Urinary bladder (tissue), 4 donors: Measurements from ENCODE around the gene ANO8. TPM values are rescaled to one million over a fixed set of nuclear protein-coding genes. Genes with fewer than 3 reads are reported as not detected.
"Not testable (repeated sequence)": the region's sequence is repeated elsewhere in the genome, so short reads cannot be mapped to it uniquely, and the experiment has no call there.

ENCODE experiments used
- DNase-seq: peaks from one replicate; pipeline ENCODE4 v3.0.0-alpha.2; 2015; ENCODE audit errors: extremely low spot score
- H3K27ac ChIP-seq: one replicate; pipeline ENCODE4 v1.5.1; 2013; ENCODE audit warnings: low read depth, mild to moderate bottlenecking, moderate library complexity
- H3K36me3 ChIP-seq: one replicate; pipeline ENCODE4 v1.6.1; 2013; ENCODE audit warnings: mild to moderate bottlenecking, moderate library complexity; ENCODE audit not compliant: insufficient read depth
- H3K4me1 ChIP-seq: one replicate; pipeline ENCODE4 v1.6.1; 2013; ENCODE audit warnings: mild to moderate bottlenecking, moderate library complexity; ENCODE audit not compliant: insufficient read depth
- H3K4me3 ChIP-seq: one replicate; pipeline ENCODE4 v1.5.1; 2013; ENCODE audit warnings: low read depth, low read length
- WGBS: extraction: QIAGEN DNeasy Blood & Tissue Kit; methylation state at CpG from one replicate; pipeline ENCODE4 v1.1.7; 2013; 5-methylcytosine and 5-hydroxymethylcytosine counted together
- polyA plus RNA-seq: library from polyadenylated mRNA; stranded (reverse); fragments of 200-250 nt; gene quantifications from one replicate; pipeline ENCODE4 v1.2.3, GENCODE V29; 2013
- total RNA-seq: library from RNA; depleted of rRNA; stranded (reverse); fragments of >200 nt; gene quantifications from one replicate; pipeline ENCODE4 v1.2.3, GENCODE V29; 2014
- donor health status: healthy with polysubstance abuse.
- donor health status: healthy.

The ANO8 gene, protein sequence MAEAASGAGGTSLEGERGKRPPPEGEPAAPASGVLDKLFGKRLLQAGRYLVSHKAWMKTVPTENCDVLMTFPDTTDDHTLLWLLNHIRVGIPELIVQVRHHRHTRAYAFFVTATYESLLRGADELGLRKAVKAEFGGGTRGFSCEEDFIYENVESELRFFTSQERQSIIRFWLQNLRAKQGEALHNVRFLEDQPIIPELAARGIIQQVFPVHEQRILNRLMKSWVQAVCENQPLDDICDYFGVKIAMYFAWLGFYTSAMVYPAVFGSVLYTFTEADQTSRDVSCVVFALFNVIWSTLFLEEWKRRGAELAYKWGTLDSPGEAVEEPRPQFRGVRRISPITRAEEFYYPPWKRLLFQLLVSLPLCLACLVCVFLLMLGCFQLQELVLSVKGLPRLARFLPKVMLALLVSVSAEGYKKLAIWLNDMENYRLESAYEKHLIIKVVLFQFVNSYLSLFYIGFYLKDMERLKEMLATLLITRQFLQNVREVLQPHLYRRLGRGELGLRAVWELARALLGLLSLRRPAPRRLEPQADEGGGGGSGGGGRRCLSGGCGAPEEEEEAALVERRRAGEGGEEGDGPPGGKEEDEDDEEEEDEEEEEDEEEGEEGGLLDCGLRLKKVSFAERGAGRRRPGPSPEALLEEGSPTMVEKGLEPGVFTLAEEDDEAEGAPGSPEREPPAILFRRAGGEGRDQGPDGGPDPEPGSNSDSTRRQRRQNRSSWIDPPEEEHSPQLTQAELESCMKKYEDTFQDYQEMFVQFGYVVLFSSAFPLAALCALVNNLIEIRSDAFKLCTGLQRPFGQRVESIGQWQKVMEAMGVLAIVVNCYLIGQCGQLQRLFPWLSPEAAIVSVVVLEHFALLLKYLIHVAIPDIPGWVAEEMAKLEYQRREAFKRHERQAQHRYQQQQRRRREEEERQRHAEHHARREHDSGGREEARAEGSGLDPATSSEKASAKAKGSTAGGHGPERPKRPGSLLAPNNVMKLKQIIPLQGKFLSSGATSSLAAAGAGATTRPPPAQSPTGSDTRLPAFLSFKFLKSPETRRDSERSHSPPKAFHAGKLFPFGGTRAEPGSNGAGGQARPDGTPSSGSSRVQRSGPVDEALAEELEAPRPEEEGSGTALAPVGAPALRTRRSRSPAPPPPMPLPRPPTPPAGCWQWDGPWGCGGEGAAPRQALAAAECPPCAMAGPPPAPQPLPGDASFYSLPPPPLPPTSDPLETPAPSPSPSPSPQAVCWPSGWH
- total RNA-seq, result 4.1 TPM
- 5.8 TPM for polyA plus RNA-seq

DNA sequence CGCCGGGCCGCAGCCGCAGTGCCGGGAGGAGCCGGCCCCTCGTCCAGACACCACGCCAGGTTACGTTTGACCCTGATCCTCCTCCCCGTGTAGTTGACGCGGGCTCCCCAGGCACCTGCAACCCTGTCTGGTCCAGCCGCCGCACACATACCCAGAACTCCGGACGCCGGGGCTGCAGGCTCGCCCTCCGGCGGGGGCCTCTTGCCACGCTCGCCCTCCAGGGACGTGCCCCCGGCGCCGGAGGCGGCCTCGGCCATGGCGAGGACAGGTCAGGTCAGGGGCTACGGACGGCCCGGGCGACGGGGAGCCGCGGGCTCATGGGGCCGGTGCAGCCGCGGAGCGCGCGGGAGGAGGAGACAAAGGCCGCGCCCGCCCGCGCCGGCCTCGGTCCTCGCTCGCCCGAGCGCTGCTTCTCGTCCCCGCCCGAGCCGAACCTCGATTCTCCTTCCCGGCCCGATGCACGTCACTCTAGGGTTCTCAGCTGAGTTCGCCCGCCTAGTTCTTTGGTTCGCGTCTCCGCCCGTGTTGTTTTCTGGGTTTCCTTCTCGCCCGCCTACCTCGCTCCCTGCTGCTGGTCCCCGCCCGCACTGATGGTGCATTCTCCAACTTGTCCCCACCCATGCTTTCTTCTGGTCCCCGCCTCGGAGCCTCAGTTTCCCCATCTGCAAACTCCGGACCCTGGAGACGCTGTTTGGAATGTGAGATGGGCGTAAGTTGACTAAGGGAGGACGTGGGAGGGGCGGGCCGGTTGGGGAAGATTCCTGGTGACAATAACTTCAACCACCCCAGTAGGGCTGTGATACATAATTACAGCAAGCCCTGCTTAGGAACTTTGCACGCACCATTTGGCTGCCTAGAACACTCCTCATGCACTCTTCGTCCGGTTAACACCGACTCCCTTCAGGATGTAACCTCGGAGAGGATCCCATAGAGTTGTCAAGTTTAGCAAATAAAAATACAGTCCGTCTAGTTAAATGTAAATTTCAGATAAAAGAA is at the start of gene ANO8:
ANO8 (minus strand) TSS at position 442 of the 996 bp plus-strand sequence; CDS start at position 257, 185 bp downstream.
- H3K27ac ChIP-seq, result no peak within 1 kb of the TSS
- H3K4me1 ChIP-seq, result no peaks in the 10 kb centered on the region
- DNase-seq, result peak; percentile 95
- H3K36me3 ChIP-seq, result no peaks in the 10 kb centered on the region
- peak within 1 kb of the TSS; percentile 56 for H3K4me3 ChIP-seq
- WGBS, result 2% methylated on average over 86 of the region's 86 CpGs

DNA sequence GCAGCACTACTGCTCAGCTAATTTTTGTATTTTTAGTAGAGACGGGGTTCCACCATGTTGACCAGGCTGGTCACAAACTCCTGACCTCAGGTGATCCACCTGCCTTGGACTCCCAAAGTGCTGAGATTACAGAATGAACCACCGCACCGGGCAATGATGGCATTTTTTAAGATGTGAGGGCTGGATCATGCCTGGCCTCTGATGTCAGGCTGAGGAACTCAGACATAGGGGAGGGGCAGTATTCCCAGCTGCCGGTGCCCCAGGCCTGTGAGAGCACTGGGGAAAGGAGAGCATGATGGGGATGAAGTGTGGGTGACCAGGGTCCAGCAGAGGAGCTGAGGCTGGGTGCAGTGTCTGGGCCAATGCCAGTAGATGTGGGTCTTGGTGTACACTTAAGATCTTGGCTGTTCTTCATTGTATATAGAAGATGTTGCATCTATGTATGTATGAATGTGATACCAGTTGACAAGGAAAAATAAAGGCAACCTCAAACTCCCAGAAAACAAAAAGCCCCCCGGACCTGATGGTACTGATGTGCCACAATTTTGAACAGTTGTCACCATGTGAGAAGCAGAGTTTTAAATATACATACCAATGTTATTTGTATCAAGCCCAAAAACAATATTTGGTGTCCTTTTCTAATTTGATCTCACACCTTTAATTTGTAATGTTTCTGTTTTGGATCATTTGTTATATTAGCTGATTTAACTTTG is 45.9 kb upstream of the ANO8 start:
- DNase-seq, result no peak
- Histone ChIP-seq H3K4me3 (no peak overlapping the region), H3K27ac (no peak overlapping the region), H3K36me3 (no peaks in the 10 kb centered on the region), H3K4me1 (no peaks in the 10 kb centered on the region)
- WGBS, result 95% methylated on average over 5 of the region's 5 CpGs

DNA sequence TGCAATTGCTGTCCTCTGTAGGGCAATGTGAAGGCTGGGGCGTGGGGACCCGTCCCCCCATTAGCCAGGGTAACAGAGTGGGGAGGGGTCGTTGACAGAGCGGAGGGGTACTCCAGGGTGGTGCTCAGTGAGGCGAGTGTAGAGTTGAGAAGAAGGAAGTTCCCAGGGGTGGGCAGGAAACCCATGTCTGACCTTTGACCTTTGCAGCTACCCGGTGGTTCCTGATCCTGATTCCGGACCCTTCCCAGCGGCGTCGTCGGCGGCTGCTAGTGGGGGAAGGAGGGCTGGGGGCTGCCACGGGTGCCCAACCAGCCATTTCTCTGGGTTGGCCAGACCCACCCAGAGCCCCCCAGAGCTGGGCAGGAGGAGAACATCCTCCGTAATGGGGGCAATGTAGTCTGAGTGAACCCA is 44.6 kb upstream of the ANO8 start:
- DNase-seq, result no peak
- Histone ChIP-seq H3K27ac (no peak overlapping the region), H3K36me3 (no peaks in the 10 kb centered on the region), H3K4me1 (no peaks in the 10 kb centered on the region), H3K4me3 (no peak overlapping the region)
- 27% methylated on average over 14 of the region's 14 CpGs for WGBS

DNA sequence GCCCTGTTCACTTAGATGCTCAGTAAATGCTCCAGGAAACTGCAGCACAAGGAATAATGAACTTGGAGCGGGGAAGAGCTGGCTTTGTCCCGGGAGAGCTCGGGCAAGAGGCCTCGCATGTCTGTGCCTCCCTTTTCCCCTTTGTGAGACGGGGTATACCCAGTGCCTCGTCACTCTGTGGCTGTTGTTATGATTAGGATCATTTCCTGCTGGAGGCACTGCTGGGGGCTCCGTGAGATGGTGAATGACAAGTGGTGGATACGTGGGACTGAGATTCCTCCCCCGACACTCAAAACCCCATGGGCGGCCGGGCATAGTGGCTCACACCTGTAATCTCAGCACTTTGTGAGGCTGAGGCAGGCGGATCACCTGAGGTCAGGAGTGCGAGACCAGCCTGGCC is 43.6 kb upstream of the ANO8 start:
- WGBS, result 58% methylated on average over 13 of the region's 13 CpGs
- Histone ChIP-seq H3K4me3 (no peak overlapping the region), H3K4me1 (no peaks in the 10 kb centered on the region), H3K36me3 (no peaks in the 10 kb centered on the region), H3K27ac (no peak overlapping the region)
- DNase-seq, result no peak

DNA sequence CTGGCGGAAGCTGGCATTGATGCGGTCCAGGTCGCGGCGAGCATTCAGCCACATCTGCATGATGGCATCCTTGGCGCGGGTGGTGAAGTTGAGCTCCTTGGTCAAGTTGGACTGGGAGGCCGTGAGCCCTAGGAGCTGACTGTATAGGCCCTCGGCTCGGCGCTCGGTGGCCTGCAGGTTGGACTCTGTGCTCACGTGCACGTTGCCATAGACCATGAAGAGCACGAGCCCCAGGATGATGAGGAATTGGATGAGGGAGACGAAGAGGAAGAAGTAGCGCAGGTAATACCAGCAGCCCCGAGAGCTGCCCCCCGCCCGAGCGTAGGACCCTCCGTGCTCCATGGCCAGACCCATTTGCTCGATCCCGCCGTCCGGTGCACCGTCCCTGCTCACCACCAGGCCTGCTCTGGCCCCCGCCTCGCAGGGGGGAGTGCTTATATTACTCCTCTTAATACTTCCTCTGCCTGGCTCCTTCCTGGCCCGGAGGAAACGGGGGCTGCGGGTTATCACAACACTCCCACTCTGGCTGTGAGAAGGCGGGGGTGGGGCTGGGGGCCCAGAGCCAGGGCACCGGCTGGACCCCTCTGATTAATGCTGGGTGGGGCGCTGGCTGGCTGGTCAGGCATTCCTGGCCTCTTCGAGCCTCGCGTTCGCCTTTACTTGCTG is 42.4 kb upstream of the ANO8 start, which contains the start of gene PLVAP:
PLVAP (minus strand) TSS at position 408 of the 666 bp plus-strand sequence; CDS start at position 354, 54 bp downstream.
- Histone ChIP-seq H3K36me3 (no peaks in the 10 kb centered on the region), H3K27ac (peak within 1 kb of the TSS; percentile 15), H3K4me1 (no peaks in the 10 kb centered on the region), H3K4me3 (peak within 1 kb of the TSS; percentile 20)
- no peak for DNase-seq
- whole genome bisulfite sequencing, result 45% methylated on average over 39 of the region's 39 CpGs

DNA sequence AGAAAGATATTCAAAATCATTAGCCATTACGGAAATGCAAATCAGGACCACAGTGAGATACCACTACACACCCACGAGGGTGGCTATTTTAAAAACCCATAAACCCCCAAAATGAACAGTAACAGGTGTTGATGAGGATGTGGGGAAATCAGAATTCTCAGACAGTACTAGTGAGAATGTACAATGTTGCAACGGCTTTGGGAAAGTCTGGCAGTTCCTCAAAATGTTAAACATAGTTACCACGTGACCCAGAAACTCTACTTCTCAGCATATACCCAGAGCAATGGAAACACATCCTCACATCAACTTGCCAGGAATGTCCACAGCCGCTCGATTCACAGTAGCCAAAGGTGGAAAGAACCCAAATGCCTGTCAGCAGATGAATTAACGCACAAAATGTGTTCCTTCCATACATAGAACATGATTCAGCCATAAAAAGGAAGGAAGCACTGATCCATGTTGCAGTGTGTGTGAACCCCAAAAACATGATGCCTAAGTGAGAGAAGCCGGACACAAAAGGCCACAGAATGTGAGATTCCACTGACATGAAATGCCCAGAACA is 35.5 kb upstream of the ANO8 start:
- Histone ChIP-seq H3K36me3 (no peaks in the 10 kb centered on the region), H3K4me1 (no peaks in the 10 kb centered on the region), H3K27ac (no peak overlapping the region), H3K4me3 (no peak overlapping the region)
- WGBS, result 18% methylated on average over 8 of the region's 8 CpGs
- DNase-seq, result no peak

DNA sequence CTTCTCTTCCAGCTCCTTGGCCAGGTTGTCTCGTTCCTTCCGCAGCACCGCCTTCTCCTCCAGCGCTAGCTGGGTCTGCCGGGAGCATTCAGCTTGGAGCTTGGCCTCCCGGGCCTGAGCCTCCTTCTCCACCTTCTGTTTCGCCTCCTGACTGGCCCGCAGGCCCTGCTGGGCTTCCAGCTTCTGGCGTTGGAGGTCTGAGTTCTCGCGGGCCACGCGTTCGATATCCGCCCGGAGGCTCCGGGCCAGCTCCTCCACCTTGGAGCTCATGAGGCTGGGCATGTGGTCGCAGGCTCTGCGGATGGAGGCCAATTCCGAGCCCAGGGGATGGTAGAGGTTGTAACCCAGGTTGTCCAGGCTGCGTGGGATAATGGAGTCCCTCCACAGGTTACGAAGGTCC is 30.7 kb upstream of the ANO8 start:
- WGBS, result 91% methylated on average over 22 of the region's 22 CpGs
- Histone ChIP-seq H3K4me3 (no peak overlapping the region), H3K36me3 (no peaks in the 10 kb centered on the region), H3K27ac (no peak overlapping the region), H3K4me1 (no peaks in the 10 kb centered on the region)
- DNase-seq, result no peak

DNA sequence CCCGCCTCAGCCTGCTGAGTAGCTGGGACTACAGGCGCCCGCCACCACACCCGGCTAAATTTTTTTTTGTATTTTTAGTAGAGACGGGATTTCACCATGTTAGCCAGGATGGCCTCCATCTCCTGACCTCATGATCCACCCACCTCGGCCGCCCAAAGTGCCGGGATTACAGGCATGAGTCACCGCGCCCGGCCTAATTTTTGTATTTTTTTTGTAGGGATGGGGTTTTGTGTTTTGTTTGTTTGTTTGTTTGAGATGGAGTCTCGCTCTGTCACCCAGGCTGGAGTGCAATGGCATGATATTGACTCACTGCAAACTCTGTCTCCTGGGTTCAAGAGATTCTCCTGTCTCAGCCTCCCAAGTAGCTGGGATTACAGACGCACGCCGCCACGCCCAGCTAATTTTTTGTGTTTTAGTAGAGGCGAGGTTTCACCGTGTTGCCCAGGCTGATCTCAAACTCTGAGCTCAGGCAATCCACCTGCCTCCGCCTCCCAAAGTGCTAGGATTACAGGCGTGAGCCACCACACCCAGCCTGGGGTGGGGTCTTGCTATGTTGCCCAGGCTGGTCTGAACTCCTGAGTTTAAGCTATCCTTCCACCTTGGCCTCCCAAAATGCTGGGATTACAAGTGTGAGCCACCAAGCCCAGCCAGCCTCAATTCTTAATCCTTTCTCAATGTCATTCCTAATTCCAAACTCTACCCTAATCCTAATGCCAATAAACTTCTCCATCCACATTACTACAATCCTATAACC is 29.4 kb upstream of the ANO8 start:
- not testable (repeated sequence) for H3K4me3 ChIP-seq, H3K36me3 ChIP-seq, DNase-seq, H3K27ac ChIP-seq, H3K4me1 ChIP-seq
- 94% methylated on average over 20 of the region's 20 CpGs for WGBS

DNA sequence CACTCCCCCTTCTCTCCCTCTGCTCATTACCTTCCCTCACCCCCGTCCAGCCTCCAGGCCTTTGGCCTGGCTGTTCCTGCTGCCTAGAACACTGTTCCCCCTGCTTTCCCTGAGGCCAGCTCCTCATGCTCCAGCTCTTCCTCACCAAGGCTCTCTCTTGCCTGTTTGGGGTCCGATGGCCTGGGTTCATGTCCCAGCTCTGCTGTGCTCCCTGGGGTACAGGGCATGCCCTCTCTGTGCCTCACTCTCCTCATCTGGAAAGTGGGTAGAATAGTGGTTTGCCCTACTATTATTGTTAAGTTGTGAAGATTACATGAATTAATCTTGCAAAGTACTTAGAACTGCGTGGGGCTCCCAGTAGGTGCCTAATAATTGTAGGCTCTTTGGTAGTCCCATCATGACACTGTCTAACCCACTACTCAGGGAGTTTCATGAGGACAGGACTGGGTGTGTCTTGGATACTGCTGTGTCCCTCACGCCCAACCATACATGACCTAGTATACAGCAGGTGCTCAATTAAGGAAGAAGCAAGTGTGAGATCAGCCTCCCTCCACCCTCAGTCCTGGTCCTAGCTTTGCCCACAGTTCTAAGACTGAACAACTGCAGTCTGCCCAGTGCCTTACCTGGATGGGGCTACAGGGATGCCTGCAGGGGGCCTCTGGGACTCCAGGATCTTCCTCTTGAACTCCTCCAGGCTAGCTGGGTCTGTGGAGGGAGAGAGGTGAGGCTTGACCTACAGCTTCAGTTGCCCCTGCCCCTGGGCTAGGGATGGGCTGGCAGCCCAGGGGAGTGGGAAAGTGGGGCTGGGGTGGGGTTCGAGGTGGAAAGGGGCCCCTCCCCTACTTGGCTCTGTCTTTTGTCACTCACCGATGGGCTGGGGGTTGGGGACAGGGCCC is 25.5 kb upstream of the ANO8 start:
- no peaks in the 10 kb centered on the region for H3K4me1 ChIP-seq
- WGBS, result 79% methylated on average over 6 of the region's 6 CpGs
- no peak for DNase-seq
- no peak overlapping the region for H3K27ac ChIP-seq
- no peak overlapping the region for H3K4me3 ChIP-seq
- no peaks in the 10 kb centered on the region for H3K36me3 ChIP-seq

DNA sequence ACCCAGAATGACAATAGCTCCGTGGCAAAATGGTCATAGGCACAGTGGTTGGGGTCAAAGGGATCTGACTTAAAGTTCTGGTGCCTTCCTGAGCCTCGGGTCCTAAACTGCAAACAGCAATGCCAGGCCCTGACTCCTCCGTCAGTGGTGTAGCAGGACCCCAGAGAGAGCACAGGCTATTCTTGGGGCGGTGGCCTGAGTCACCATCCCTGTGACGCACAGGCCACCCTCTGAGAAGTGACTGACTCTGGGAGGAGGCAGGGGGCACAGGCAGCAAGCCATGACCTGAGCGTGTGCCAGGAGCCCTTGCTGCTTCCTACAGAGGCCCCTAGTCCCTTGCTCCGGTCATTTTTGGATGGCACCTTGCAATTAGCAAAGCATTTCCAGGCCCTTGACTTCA is 23.7 kb upstream of the ANO8 start:
- WGBS, result 73% methylated on average over 7 of the region's 7 CpGs

More for the DNA sequence above, 23.7 kb upstream of the ANO8 start:
- H3K4me1 ChIP-seq, result no peaks in the 10 kb centered on the region
- no peak overlapping the region for H3K27ac ChIP-seq
- no peaks in the 10 kb centered on the region for H3K36me3 ChIP-seq
- no peak overlapping the region for H3K4me3 ChIP-seq
- no peak for DNase-seq
